Stimulated activated CD8-positive, alpha-beta memory T cell treated with anti-CD3 and anti-CD28 coated beads, Interleukin-7, amount 100 ng/mL, for 1 hour (primary cell): ENCODE measurements around the gene ATP8A2.

Experiments used
- DNase-seq, 2 donors: peaks; one replicate each; pipeline ENCODE4 v3.0.0-alpha.2; 2020; ENCODE audit warnings: low read depth in 2 of 2

ATP8A2 gene

DNA sequence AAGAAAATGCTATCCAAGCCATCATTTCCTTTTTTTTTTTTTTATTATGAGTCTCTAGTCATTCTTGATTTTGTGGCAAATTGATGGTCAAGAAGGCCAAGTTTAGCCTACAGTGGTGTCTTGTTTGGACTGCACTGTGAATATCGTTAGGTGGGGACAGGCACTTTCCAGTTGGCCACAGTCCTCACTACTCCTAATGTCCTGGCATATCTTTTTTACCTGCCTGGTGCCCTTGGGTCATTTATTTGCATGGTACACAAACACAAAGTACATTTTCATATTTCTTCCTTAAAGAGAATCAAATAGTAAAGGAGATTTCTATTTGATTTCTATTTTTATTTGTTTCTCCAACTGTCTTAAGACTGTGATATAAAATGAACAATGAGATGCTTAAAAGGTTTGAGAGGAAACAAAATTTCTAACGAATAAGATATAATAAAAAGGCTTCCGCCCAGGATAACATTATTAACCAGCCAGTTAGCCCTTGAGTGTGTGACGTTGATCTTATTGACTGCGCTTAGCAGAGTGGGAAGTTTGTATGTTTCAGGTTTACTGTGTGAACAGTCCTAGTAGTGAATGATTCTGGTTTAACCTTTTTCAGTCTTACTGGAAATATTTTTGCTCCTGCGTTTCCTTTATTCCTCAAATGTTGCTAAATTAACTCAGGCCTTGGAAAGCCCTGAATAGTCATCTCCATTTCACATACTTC lies 312.0 kb downstream of the ATP8A2 start:
- no peak for DNase-seq

- DNase-seq = no peak
These were observed 312.7 kb downstream of the ATP8A2 start for GRCh38 chr13:25684491-25684890.

DNA sequence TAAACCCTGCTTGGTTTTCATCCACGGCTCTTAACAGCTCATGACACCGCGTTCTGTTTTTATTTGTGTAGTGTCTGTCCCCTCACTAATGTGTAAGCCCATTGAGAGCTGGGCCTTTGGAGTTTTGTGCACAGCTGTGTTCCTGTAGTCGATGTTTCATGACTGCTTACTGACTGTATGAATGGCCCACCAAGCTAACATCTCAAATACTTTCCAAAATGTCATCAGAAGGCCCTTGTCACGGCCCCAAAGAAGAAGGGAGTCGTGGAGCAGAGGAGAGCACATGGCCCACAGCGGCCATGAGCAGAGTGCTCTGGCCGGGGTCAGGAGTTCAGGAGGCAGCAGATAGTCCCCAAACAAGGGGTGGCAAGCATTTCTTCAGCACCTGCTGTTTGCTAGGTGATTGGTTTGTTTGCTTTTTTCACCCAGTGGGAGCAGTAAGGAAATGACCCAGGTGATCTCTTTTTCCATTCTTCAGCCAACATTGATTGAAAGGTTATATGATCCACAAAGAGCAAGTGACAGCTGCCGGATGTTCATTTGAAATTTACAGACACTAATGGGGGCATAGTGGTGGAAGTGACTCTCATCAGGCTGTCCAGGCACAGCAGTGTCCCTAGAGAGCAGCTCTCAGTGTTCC lies 315.2 kb downstream of the ATP8A2 start:
- no peak for DNase-seq

DNA sequence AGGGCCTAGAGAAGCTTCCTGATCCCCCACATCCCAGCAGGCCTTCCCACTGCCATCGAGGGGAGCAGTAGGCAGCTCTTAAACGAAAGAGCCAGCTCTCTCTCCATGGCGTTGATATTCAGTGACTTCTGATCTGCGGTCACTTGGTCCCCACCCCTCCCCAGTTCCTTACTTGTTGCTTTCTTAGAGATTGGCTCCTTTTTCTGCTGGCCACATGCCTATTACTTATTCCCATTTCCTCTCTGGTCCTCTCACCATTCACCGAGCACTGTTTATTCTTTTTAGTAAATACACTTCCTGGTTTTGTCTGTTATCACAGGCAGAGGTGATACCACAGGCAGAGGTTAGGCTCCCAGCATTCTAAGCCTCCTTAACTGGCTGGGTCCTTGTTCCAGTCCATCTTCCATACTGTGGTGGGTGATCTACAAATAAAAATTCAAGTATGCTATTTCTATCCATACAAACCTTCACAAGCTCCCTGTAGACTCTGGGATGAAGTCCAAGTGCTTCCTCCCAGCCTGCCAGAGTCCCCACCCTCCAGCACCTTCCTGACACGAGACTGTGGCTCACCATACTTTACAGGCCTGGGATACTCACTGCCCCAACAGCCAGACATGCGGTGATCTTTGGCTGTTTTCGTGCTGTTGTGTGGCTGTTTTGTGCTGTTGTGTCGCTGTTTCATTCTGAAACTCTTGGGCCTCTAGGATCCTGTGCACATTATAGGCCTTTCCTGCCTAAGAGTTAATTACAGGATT lies 315.9 kb downstream of the ATP8A2 start:
- DNase-seq = no peak

DNA sequence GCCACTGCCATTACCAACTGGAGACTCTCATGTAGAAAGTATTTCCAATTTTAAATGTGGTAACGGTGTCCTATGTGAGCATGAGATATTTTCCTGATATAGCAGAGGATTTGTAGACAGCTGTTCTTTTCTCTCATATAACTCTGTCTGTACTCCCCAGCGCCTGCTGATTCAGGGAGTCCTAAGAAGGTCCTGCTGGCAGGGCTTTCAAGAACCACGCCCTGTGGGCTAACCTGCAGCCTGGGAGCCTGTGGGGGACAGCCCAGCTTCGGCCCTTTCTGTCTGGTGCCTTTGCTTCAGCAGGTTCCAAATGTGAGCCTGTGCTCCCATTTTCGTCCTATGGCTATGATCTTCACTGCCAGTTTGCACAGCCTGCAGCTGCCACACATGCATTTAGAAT lies 316.8 kb downstream of the ATP8A2 start:
- DNase-seq = no peak

DNA sequence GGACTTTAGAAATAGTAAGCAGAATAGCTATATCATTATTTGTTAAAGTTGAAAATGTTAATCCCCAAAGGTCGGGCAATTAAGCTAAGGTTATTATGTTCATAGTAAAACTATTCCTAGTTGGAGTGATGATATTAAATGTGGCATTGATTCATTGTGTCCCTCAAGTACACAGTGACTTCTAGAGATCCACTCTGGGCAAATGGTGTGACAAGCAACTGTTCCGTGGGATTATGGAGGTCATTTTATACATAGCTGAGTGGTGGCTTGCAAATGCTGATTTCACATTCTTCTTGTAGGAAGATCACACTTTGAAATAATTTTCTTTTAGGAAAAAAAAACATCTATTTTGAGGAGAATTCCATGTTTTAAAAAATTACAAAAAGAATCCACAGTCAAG lies 317.8 kb downstream of the ATP8A2 start:
- no peak for DNase-seq

GRCh38 chr13:25690582-25690981 lies 318.8 kb downstream of the ATP8A2 start:
- no peak for DNase-seq

GRCh38 chr13:25691654-25692053 lies 319.9 kb downstream of the ATP8A2 start:
- DNase-seq = no peak

DNA sequence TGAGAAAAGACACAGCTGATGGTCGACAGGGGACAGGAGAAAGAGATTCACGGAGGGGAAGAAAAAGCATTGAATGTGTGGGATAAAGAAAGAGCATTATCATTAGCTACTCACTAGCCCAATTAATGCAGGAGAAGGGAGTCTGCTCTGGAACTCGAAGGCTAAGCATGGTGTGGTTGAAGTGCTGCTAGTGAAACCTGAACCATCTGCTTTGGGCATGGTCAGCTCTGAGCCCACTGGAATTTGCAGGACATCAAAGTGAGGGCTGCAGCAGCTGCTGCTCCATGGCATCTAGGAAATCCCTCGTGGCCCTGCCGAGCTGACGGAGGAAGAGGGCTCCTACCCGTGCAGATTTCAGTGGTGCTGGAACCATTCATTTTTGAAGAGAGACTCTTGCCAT lies 320.3 kb downstream of the ATP8A2 start:
- DNase-seq = no peak

DNA sequence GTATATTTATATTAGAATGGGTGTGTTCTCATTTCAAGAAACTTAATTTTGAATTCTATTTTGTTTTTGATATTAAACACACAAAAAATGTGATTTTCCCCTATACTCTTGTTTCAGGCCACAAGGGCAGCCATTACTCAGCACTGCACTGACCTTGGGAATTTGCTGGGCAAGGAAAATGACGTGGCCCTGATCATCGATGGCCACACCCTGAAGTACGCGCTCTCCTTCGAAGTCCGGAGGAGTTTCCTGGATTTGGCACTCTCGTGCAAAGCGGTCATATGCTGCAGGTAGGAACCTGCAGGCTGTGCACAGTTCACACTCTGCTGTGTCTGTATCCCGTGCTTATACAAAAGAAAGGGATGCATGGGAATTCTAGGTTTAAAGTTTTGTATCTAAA lies 327.3 kb downstream of the ATP8A2 start:
- no peak for DNase-seq

- no peak for DNase-seq
These were observed 327.8 kb downstream of the ATP8A2 start for GRCh38 chr13:25699600-25699999.

DNA sequence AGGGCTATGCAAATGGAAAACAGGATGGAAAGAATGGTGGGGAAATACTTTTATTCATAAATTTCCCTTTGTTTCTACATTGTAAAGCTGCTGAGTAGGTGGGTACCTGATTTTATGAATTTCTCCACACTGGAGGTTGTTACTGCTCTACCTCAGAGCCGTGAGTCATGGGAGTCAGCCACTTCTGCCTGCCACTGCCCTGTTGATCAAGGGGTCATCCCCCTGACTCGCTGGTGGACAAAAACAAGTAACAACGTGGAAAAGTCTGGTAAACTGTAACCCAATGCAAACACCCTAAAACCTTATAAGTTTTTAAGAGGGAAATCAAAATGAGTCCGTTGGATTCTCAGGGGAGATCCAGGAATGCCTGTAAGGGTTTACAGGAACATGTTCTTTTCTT lies 329.5 kb downstream of the ATP8A2 start:
- DNase-seq = no peak

- no peak for DNase-seq
These were observed 330.6 kb downstream of the ATP8A2 start for GRCh38 chr13:25702386-25702785.

GRCh38 chr13:25707726-25708125 lies 336.0 kb downstream of the ATP8A2 start:
- DNase-seq = no peak

GRCh38 chr13:25708268-25708667 lies 336.5 kb downstream of the ATP8A2 start:
- DNase-seq = no peak

DNA sequence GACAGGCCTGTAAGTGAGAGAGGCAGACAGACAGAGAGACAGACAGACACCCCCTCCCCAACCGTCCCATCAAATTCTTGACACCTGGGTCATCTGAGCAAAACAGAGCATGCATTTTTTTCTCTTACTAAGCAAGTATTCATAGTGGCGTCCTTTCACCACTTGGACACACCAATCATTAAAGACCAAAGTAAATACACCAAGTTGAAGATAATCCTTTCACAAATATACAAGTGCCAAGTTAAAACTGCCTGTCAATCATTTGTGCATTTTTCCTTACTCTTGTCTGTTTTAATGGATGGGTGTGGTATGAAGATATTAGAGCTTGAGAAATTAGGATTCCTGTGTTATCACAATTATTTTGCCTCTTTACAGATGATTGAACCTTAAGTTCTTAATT lies 337.3 kb downstream of the ATP8A2 start:
- no peak for DNase-seq

GRCh38 chr13:25715760-25716159 lies 344.0 kb downstream of the ATP8A2 start:
- DNase-seq = no peak

GRCh38 chr13:25717666-25718197 lies 346.0 kb downstream of the ATP8A2 start:
- no peak for DNase-seq

DNA sequence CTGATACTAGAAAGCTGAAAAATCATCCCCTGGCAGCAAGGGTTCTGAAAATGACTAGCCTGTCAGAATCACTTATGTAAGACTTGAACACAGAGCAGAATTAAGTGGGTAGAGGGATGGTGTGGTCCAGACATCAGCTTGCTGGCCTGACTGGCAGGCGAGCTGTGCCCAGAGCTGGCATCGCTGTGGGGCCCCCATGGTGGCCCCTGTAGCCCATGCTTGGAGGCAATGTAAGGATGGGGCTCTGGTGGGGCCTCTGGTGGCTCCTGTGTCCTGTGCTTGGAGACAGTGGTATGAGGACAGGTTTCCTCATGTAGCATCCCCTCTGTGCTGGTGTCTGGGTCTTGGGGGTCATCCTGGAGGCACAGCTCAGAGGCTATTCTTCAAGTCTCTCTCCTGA lies 347.9 kb downstream of the ATP8A2 start:
- DNase-seq = no peak

GRCh38 chr13:25722893-25723292 lies 351.1 kb downstream of the ATP8A2 start:
- DNase-seq = no peak

GRCh38 chr13:25725104-25725503 lies 353.3 kb downstream of the ATP8A2 start:
- no peak for DNase-seq

GRCh38 chr13:25727250-25727649 lies 355.5 kb downstream of the ATP8A2 start:
- DNase-seq = no peak

- no peak for DNase-seq
These were observed 356.0 kb downstream of the ATP8A2 start for GRCh38 chr13:25727810-25728209.
